Suprapubic skin (tissue), 4 donors: ENCODE measurements around the gene TTF2.

Experiments
- EP300 ChIP-seq: sonication (generic); formaldehyde crosslinking; IDR thresholded peaks from one replicate; pipeline ENCODE4 v1.6.1; 2017; ENCODE audit warnings: antibody characterized with exemption
- POLR2A ChIP-seq, 2 donors: fragments of 450-650 bp; IDR thresholded peaks; one replicate each; pipeline ENCODE4 v1.6.1; 2017; ENCODE audit warnings: antibody characterized with exemption in 2 of 2, mild to moderate bottlenecking in 2 of 2, moderate library complexity in 2 of 2
- POLR2AphosphoS5 ChIP-seq, 3 donors: sonication (generic); formaldehyde crosslinking; IDR thresholded peaks; one replicate each; pipeline ENCODE4 v1.6.1; 2017; ENCODE audit warnings: antibody characterized with exemption in 3 of 3
- TF ChIP-seq, protein P1 (sequence below), 2 donors: fragments of 200-600 bp in 1 of 2; fragments of 450-650 bp in 1 of 2; sonication (generic) in 1 of 2; IDR thresholded peaks; one replicate each; pipeline ENCODE4 v1.5.1; 2016 to 2019; ENCODE audit warnings: antibody characterized with exemption in 2 of 2, mild to moderate bottlenecking in 1 of 2, moderate library complexity in 1 of 2

GRCh38 chr1:117045644-117046043 lies 14.5 kb upstream of the TTF2 start:
- TF ChIP-seq POLR2AphosphoS5 (IDR thresholded peaks at IDR 0.05) (no peak), POLR2A (IDR thresholded peaks at IDR 0.05) (no peak), EP300 (no peak)
- TF ChIP-seq, protein P1, sequence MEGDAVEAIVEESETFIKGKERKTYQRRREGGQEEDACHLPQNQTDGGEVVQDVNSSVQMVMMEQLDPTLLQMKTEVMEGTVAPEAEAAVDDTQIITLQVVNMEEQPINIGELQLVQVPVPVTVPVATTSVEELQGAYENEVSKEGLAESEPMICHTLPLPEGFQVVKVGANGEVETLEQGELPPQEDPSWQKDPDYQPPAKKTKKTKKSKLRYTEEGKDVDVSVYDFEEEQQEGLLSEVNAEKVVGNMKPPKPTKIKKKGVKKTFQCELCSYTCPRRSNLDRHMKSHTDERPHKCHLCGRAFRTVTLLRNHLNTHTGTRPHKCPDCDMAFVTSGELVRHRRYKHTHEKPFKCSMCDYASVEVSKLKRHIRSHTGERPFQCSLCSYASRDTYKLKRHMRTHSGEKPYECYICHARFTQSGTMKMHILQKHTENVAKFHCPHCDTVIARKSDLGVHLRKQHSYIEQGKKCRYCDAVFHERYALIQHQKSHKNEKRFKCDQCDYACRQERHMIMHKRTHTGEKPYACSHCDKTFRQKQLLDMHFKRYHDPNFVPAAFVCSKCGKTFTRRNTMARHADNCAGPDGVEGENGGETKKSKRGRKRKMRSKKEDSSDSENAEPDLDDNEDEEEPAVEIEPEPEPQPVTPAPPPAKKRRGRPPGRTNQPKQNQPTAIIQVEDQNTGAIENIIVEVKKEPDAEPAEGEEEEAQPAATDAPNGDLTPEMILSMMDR (IDR thresholded peaks at IDR 0.05) = no peak
